Coronary artery (tissue), 2 donors: ENCODE measurements around the gene CBLB.

ENCODE experiments used
- DNase-seq: peaks from one replicate; pipeline ENCODE4 v3.0.0-alpha.2; 2017; ENCODE audit warnings: low spot score
- H3K27ac ChIP-seq, 2 donors: fragments of 200-600 bp; sonication (generic); one replicate each; pipeline ENCODE4 v1.5.1; 2016 to 2019
- H3K4me3 ChIP-seq: fragments of 200-600 bp; sonication (generic); 2 replicates; pipeline ENCODE4 v1.5.1; 2016; ENCODE audit warnings: mild to moderate bottlenecking, moderate library complexity
- TF ChIP-seq, protein P1 (sequence below): fragments of 200-600 bp; sonication (generic); IDR thresholded peaks from one replicate; pipeline ENCODE4 v1.5.1; 2019; ENCODE audit warnings: antibody characterized with exemption

Gene CBLB

DNA sequence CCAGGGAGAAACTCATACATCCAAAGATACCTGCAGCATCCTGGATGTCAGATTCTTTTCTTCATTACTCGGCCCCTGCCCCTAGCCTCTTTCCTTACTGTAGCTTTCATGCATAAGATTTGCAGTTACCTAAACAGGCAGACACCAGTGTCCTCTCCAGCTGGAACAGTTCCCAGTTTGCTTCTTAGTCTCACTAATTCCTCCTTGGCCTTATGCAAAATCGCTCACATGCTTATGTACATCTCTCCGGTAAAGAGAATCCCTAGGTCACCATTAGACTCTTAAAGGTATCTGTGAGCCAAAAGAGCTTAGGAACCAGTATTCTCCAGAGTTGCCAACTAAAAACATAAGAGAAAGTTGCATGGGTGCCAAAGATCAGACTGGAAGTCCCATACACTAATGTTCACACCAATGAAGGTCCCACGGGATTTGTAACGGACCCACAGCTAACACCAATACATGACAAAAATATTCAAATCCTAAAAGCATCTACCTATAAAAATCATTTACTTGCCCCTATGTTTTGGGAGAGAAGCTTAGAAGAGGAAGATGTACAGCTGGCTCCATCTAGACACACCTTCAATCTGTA, 66.6 kb downstream of the CBLB start:
- TF ChIP-seq, protein P1, sequence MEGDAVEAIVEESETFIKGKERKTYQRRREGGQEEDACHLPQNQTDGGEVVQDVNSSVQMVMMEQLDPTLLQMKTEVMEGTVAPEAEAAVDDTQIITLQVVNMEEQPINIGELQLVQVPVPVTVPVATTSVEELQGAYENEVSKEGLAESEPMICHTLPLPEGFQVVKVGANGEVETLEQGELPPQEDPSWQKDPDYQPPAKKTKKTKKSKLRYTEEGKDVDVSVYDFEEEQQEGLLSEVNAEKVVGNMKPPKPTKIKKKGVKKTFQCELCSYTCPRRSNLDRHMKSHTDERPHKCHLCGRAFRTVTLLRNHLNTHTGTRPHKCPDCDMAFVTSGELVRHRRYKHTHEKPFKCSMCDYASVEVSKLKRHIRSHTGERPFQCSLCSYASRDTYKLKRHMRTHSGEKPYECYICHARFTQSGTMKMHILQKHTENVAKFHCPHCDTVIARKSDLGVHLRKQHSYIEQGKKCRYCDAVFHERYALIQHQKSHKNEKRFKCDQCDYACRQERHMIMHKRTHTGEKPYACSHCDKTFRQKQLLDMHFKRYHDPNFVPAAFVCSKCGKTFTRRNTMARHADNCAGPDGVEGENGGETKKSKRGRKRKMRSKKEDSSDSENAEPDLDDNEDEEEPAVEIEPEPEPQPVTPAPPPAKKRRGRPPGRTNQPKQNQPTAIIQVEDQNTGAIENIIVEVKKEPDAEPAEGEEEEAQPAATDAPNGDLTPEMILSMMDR = no peak
- Histone ChIP-seq H3K4me3 (no peak overlapping the region), H3K27ac (no peak overlapping the region)
- DNase-seq = no peak

DNA sequence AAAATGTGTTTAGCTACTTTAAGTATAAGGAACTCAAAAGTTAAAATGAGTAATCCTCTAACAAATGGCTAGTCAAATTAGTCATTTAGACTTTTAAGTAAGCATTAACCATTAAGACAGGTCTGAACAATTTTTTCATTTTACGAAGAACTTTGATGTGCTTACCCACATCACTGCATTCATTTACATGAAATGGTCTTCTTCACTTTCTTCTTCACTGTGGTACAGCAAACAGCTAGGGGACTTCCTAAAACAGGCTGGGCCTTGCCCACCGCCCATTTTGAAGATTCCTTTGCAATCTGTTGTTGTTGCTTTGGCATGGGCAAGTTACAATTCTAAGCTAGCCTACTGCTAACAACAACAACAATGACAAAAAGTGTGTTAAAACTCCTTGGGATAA, 67.4 kb downstream of the CBLB start:
- Histone ChIP-seq H3K4me3 (no peak overlapping the region), H3K27ac (no peak overlapping the region)
- DNase-seq = no peak
- TF ChIP-seq, protein P1 = no peak

GRCh38 chr3:105800320-105800719, 68.5 kb downstream of the CBLB start:
- TF ChIP-seq, protein P1 = no peak
- no peak overlapping the region for H3K27ac ChIP-seq
- no peak for DNase-seq
- H3K4me3 ChIP-seq = no peak overlapping the region

DNA sequence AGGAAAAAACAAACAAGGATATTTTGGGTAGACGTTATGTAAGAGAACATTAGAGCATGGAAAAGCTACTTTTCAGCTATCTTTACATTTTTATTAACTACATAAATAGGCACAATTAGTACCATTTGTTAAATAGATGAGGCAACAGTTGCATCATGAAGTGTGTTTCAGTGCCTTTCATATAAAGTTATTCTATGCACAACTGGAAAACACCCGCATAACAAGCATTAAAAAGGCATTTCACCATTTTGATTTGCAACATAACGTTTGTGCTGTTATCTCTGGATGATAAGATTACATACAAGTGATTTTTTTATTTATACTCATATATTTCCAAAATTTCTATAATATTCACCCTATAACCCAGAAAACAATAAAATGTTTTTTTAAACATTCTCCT, 69.5 kb downstream of the CBLB start:
- Histone ChIP-seq H3K4me3 (no peak overlapping the region), H3K27ac (no peak overlapping the region)
- DNase-seq = no peak
- TF ChIP-seq, protein P1 = no peak

DNA sequence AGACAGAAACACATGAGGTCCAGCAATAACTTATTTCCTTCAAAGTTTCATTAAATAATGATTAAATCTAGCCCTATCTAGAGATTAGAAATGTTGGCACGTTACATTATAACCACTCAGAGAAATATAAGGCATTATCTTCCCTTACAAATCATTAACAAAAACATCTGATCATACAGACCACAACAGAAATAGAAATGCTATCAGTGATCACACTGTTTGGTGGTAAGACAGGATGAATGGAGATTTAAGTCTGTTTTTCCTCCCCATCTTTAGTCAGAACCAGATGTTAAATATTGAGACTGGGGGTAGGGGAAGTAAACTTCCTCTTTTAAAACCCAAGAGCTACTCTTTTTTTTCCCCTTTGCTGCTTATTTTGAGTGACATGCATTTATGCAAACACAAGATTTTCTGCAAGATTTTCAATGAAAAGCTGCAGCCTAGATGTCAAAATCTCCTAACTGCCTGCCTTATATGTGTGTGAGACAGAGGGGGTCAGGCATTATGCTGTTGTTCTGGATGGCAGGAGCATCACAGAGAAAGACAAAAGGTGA, 70.4 kb downstream of the CBLB start:
- DNase-seq = no peak

DNA sequence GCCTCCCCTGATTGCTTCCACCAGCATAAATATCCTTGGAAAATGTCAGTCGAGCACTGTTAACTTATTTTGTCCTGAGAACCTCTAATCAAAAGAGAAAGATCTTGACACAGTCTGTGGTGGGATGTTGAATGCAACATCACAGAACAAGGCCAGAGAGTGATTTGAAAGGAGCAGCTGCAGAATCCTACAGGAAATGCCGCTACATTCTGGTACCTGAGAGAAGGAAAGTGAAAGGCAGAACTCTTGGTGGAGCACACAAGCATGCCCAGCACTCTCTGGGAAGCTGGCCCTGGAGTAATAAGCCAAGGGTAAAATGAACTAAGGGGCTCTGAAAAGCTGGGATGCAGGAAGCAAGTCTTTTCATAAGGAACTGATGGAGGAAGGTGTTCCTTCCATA, 75.8 kb downstream of the CBLB start:
- no peak overlapping the region for H3K4me3 ChIP-seq
- peak overlapping the region; percentile 0 to 50 for H3K27ac ChIP-seq
- DNase-seq = no peak
- TF ChIP-seq, protein P1 = no peak

More for the DNA sequence above, 70.4 kb downstream of the CBLB start:
- H3K27ac ChIP-seq = no peak overlapping the region
- TF ChIP-seq, protein P1 = no peak
- H3K4me3 ChIP-seq = no peak overlapping the region
